ENCODE measurements around the gene ZNF683. TPM values are rescaled to one million over a fixed set of nuclear protein-coding genes. Genes with fewer than 3 reads are reported as not detected.

The ZNF683 gene
- total RNA-seq, 2 experiments from 2014 or later, result 0.41 TPM; not detected in 1

DNA sequence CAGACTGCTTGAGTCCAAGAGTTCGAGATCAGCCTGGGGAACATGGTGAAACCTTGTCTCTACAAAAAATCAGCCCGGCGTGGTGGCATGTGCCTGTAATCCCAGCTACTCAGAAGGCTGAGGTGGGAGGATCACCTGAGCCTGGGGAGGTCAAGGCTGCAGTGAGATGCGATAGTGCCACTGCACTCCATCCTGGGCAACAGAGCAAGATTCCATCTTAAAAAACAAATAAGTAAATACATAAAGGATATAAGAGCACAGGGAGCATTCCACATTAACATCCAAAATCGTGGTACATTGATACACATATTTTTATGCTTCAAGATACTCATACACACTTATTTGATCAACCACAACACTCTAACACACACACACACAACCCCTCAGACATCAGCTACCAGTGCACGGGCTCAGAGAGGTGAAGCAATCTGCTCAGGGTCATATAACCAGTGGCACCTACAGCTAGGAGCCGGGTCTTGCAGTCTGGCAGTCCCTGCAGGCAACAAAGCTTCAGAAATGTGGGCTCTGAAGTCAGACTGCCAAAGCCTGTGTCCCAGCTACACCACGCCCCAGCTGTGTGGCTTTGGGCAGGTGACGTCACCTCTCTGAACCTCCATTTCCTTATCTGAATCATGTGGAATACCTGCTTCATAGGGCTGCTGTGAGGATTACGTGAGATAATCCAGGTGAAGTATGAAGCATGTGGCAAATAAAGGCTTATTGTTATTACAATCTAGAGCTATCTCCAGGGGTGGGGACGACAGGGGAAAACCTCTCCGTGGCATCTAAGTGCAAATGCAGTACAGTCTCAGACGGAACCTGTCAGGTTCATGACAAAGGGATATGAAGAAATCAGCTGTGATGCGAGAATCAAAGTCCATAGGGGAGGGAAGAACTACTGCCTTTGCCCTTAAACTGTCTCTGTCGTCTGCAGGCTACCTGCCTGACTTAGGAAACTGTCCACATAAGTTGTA is 13.9 kb downstream of the ZNF683 start:
- peak; percentile 89 for ATAC-seq (ENCODE audit: poor library complexity)
- H3K36me3 Mint-ChIP-seq (ENCODE audit: low read depth), result no peaks in the 10 kb centered on the region
- H3K9me3 Mint-ChIP-seq, result no peaks in the 10 kb centered on the region
- H3K4me3 Mint-ChIP-seq, result peak overlapping the region; percentile 52
- peaks cover 27% of the 10 kb centered on the region for H3K27me3 Mint-ChIP-seq
- Histone ChIP-seq H3K36me3 (ENCODE audit: insufficient read depth, low read length) (no peaks in the 10 kb centered on the region), H3K4me3 (ENCODE audit: low read length) (peak overlapping the region; percentile 2), H3K4me1 (ENCODE audit: insufficient read depth, low read length) (peaks cover 56% of the 10 kb centered on the region), H3K27ac (ENCODE audit: low read depth in 1 of 2, low read length in 2 of 2) (no peak overlapping the region), H3K27me3 (ENCODE audit: control insufficient read depth in 1 of 2, insufficient read depth in 2 of 2, low read length in 2 of 2) (peaks cover 0 to 23% of the 10 kb centered on the region in 2 experiments), H3K9me3 (ENCODE audit: control insufficient read depth in 1 of 2, insufficient read depth in 1 of 2, low read length in 2 of 2) (peaks cover 0 to 10% of the 10 kb centered on the region in 2 experiments)
- ChIA-PET CTCF (interaction anchor here (0.6 to 2.5 kb wide), 9 partner anchors 21 to 124 kb away, joined by 4 to 16 read pairs (median 5); partner anchors contain the start of genes CEP85 and SH3BGRL3), POLR2A (interaction anchor here (0.6 to 5.3 kb wide), 13 partner anchors 15 to 82 kb away, joined by 3 to 34 read pairs (median 6); partner anchors contain the start of genes CD52, DHDDS and SH3BGRL3)
- DNase-seq, result peak; percentile 52 to 93 (median 67)
- H3K27ac Mint-ChIP-seq, result peak overlapping the region; percentile 68
- intact Hi-C loops (cut with DNase I, micrococcal nuclease), result loop anchor here in 1 of 2 experiments (2.0 to 5.0 kb wide), 2 partner anchors 20 to 71 kb away; no protein-coding TSS in a partner anchor
- TF ChIP-seq, protein P1, sequence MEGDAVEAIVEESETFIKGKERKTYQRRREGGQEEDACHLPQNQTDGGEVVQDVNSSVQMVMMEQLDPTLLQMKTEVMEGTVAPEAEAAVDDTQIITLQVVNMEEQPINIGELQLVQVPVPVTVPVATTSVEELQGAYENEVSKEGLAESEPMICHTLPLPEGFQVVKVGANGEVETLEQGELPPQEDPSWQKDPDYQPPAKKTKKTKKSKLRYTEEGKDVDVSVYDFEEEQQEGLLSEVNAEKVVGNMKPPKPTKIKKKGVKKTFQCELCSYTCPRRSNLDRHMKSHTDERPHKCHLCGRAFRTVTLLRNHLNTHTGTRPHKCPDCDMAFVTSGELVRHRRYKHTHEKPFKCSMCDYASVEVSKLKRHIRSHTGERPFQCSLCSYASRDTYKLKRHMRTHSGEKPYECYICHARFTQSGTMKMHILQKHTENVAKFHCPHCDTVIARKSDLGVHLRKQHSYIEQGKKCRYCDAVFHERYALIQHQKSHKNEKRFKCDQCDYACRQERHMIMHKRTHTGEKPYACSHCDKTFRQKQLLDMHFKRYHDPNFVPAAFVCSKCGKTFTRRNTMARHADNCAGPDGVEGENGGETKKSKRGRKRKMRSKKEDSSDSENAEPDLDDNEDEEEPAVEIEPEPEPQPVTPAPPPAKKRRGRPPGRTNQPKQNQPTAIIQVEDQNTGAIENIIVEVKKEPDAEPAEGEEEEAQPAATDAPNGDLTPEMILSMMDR (IDR thresholded peaks at IDR 0.05), result no peak
- peaks cover 42% of the 10 kb centered on the region for H3K4me1 Mint-ChIP-seq (ENCODE audit: low read depth)

DNA sequence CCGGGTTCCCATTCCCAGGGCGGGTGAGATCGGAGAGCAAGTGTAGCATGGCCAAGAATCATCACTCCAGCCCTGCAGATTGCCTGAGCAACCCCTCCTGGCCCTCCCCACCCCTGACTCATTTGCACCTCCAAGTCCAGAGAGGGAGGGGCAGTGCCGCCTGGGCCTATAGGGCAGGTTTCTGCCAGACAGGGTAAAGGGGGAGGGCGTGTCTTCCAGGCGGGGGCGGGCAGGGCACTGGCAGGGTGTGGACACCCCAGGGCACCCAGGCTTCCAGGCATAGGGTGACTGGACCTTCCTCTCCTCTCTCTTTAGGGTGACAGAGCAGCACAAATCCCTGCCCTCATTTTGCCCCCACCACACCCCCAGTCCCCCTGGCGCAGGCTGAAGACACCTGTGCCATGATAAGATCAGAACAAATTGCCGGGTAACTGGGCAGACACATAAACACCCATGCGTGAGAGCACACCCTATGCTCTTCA is 15.4 kb downstream of the ZNF683 start:
- H3K27ac Mint-ChIP-seq, result no peak overlapping the region
- H3K36me3 Mint-ChIP-seq (ENCODE audit: low read depth), result no peaks in the 10 kb centered on the region
- TF ChIP-seq, protein P1 (IDR thresholded peaks at IDR 0.05), result no peak
- ATAC-seq (ENCODE audit: poor library complexity) (no peak), DNase-seq (no peak)
- Histone ChIP-seq H3K27me3 (ENCODE audit: control insufficient read depth in 1 of 2, insufficient read depth in 2 of 2, low read length in 2 of 2) (peaks cover 0 to 23% of the 10 kb centered on the region in 2 experiments), H3K4me1 (ENCODE audit: insufficient read depth, low read length) (peaks cover 41% of the 10 kb centered on the region), H3K27ac (ENCODE audit: low read depth in 1 of 2, low read length in 2 of 2) (no peak overlapping the region), H3K4me3 (ENCODE audit: low read length) (no peak overlapping the region), H3K9me3 (ENCODE audit: control insufficient read depth in 1 of 2, insufficient read depth in 1 of 2, low read length in 2 of 2) (peaks cover 0 to 10% of the 10 kb centered on the region in 2 experiments), H3K36me3 (ENCODE audit: insufficient read depth, low read length) (no peaks in the 10 kb centered on the region)
- intact Hi-C loops (cut with DNase I, micrococcal nuclease), result loop anchor here in 1 of 2 experiments (5.0 kb wide), 1 partner anchor 70 kb away; no protein-coding TSS in a partner anchor
- peaks cover 22% of the 10 kb centered on the region for H3K27me3 Mint-ChIP-seq
- POLR2A ChIA-PET, result interaction anchor here (0.8 kb wide), 1 partner anchor 16 kb away, joined by 3 read pairs; no protein-coding TSS in a partner anchor
- no peak overlapping the region for H3K4me3 Mint-ChIP-seq
- no peaks in the 10 kb centered on the region for H3K9me3 Mint-ChIP-seq
- CTCF ChIA-PET, result no interaction called here
- H3K4me1 Mint-ChIP-seq (ENCODE audit: low read depth), result peaks cover 29% of the 10 kb centered on the region

DNA sequence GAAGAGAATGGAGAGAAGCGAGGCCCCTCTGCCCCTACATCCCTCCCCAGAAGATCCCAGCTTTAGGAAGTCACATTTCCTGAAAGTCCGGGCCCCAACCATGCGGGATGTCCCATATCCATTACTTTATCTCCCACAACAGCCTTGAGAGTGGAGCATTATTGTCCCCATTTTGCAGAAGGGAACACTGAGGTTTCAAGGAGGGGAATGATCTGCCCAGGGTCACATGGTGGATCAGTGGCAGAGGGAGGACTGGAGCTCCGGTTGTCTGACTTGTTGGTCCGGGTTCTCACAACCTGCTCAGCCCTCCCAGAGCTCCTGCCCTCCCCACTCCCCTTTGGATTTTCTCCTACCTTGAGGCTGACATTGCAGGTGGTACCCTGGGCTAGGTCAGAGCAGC is 16.4 kb downstream of the ZNF683 start:
- Histone ChIP-seq H3K36me3 (ENCODE audit: insufficient read depth, low read length) (no peaks in the 10 kb centered on the region), H3K9me3 (ENCODE audit: control insufficient read depth in 1 of 2, insufficient read depth in 1 of 2, low read length in 2 of 2) (peaks cover 0 to 10% of the 10 kb centered on the region in 2 experiments), H3K4me3 (ENCODE audit: low read length) (no peak overlapping the region), H3K27ac (ENCODE audit: low read depth in 1 of 2, low read length in 2 of 2) (no peak overlapping the region), H3K27me3 (ENCODE audit: control insufficient read depth in 1 of 2, insufficient read depth in 2 of 2, low read length in 2 of 2) (peaks cover 0 to 17% of the 10 kb centered on the region in 2 experiments), H3K4me1 (ENCODE audit: insufficient read depth, low read length) (peaks cover 34% of the 10 kb centered on the region)
- peaks cover 25% of the 10 kb centered on the region for H3K4me1 Mint-ChIP-seq (ENCODE audit: low read depth)
- H3K27me3 Mint-ChIP-seq, result peaks cover 12% of the 10 kb centered on the region
- TF ChIP-seq, protein P1 (IDR thresholded peaks at IDR 0.05), result no peak
- DNase-seq (no peak), ATAC-seq (ENCODE audit: poor library complexity) (no peak)
- ChIA-PET CTCF (no interaction called here), POLR2A (no interaction called here)
- no peaks in the 10 kb centered on the region for H3K36me3 Mint-ChIP-seq (ENCODE audit: low read depth)
- H3K27ac Mint-ChIP-seq, result no peak overlapping the region
- no peak overlapping the region for H3K4me3 Mint-ChIP-seq
- H3K9me3 Mint-ChIP-seq, result no peaks in the 10 kb centered on the region
- intact Hi-C loops (cut with DNase I, micrococcal nuclease), result loop anchor here in 1 of 2 experiments (5.0 kb wide), 1 partner anchor 69 kb away; no protein-coding TSS in a partner anchor
